Smooth muscle cell of the brain vasculature (primary cell): ENCODE results near the gene NRBF2.

Experiments
- DNase-seq: peaks from one replicate; pipeline ENCODE4 v3.0.0-alpha.2; 2012; ENCODE audit warnings: low read depth, low spot score

Gene NRBF2

GRCh38 chr10:63157845-63158624, 24.9 kb downstream of the NRBF2 start:
- DNase-seq = peak; percentile 79

- no peak for DNase-seq
These were observed 28.5 kb downstream of the NRBF2 start for GRCh38 chr10:63161592-63161991.

DNA sequence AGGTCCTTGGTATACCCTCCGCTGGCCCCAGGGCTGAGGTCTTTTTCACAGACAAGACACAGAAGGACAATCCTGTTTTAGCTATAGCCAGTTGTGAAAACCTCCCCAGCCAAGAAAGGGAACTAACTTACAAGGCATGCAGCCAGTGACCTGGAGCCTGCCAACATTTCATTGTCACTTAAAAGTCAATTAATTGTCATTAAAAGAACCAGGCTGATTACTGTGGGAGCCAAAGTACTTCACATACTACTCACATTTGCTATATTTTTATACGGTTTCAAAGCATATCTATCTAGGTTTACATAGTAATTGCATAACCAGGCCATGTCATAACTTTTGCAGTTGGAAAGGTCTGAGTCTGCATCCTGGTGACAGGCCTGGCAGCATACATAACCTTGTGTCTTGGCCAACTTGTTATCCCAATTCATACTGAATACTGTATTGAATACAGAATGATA, 31.1 kb downstream of the NRBF2 start:
- no peak for DNase-seq

DNA sequence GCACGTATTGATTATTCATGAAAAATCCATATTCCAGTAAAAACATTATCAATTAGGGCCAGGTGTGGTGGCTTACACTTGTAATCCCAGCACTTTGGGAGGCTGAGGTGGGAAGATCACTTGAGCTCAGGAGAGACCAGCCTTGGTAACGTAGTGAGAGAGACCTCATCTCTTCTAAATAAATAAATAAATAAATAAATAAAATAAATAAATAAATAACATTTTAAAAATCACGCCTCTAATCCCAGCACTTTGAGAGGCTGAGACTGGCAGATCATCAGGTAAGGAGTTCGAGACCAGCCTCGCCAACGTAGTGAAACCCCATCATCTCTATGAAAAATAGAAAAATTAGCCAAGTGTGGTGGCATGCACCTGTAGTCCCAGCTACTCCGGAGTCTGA, 32.1 kb downstream of the NRBF2 start:
- no peak for DNase-seq

DNA sequence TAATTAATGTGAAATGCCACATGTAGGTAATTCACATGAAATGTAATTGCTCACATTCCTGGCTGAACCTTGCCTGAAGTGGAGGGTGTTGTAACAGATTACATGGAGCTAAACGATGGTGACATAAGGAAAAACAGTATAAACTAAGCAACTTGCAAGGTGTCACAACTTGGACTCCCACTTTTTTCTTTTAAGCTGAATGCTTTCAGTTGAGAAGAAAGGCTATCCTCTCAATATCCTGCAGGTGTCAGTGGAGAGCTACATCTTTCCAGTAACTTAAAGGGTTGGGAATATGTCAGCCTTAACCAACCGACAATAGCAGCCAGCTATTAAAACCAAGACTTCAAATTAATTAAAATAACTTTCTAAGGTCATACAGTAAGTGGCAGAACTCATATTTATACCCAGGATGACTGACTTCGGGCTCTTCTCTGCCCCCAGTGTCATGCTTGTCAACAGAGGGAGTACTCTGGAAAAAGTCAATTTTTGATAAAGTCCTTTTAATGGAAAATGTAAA, 33.7 kb downstream of the NRBF2 start:
- DNase-seq = peak; percentile 70

GRCh38 chr10:63168821-63169462, 35.8 kb downstream of the NRBF2 start:
- no peak for DNase-seq

GRCh38 chr10:63169624-63170023, 36.5 kb downstream of the NRBF2 start:
- no peak for DNase-seq

- DNase-seq = no peak
These were observed 38.2 kb downstream of the NRBF2 start for GRCh38 chr10:63171255-63171855.

DNA sequence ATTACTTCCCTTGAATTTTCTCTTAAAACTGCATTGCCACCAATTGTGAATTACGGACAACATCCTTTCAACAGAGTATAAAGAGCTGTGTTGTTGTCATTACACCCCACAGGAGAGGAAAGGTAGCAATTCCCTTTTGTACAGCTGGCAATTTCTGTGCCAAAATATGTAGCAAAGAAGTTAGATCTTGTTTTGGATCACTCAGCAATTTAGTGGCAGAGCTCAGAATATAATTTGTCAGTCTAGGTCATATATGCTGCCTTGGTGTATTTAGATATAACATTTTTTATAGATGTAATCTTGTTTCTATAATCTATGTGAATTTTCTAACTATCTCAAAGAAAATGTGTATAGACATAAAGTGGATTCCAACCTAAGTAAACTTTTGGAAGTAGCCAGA, 38.8 kb downstream of the NRBF2 start:
- DNase-seq = no peak

DNA sequence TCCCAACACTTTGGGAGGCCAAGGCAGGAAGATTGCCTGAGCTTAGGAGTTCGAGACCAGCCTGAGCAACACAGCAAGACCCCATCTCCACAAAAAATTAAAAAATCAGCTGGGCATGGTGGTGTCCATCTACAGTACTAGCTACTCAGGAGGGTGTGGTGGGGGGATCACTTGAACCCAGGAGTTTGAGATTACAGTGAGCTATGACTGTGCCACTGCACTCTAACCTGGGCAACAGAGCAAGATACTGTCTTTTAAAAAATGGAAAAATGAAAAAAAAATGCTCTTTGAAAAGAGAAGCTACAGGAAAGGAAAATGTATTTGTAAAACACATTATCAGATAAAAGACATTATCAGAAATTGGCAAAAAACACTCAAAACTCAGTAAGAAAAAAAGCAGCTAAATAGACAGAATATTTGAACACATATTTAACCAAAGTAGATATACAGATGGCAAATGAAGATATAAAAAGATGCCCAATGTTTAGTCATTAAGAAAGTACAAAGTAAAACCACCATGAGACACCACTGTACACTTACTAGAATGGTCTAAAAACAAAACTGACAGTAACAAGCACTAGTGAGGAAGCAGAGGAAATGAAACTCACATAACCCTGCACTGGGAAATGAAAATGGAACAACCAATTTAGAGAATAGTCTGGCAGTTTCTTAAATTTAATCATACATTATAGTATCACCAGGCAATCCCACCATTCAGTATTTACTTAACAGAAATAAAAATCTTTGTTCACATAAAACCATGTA, 40.5 kb downstream of the NRBF2 start:
- DNase-seq = no peak

DNA sequence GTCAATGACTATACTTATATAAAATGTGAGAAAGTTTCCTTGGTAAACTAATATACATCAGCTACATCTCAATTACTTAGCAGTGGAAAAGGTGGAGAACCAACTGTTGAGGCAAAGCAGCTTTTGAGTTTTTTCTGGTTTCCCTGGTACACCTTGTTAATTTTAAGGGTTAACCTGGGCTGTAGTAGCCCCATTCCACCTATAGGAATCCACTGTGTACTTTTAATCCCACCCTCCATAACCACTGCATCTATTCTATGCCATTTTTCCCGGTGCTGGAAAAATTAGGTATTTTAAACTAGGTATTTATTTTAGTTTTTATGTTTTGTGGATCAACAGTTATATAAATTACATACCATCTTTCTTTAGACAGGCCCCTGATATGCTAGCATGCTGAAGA, 42.4 kb downstream of the NRBF2 start:
- no peak for DNase-seq

GRCh38 chr10:63192826-63193225, 59.7 kb downstream of the NRBF2 start:
- DNase-seq = no peak

GRCh38 chr10:63197344-63198092, 64.4 kb downstream of the NRBF2 start:
- no peak for DNase-seq

GRCh38 chr10:63199716-63200115, 66.6 kb downstream of the NRBF2 start:
- no peak for DNase-seq

DNA sequence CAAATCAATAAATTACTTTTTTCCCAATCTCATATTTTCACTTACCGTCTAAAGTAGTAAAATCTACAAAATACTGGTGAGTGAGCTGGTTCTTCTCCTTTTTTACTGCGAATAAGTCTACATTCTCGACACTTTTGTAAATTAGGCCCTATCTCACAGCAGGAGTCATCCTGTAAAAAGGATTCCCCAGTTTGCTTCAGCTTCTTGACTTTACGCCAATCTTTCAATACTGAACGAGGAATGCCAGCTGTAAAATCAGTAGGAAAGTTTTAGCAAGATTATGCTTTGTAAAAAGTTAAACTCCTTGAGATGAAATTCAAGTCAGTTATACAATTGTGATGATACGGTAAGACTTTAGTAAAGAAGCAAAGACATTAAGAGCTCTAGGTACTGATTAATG, 67.3 kb downstream of the NRBF2 start:
- no peak for DNase-seq

- DNase-seq = no peak
These were observed 68.0 kb downstream of the NRBF2 start for GRCh38 chr10:63201118-63201517.
